Prostate gland (tissue), 2 donors: Measurements from ENCODE around the gene CXCL5.

Source experiments
- POLR2A ChIP-seq: fragments of 450-650 bp; IDR thresholded peaks from one replicate; pipeline ENCODE4 v1.6.1; 2016; ENCODE audit warnings: antibody characterized with exemption, mild to moderate bottlenecking
- POLR2AphosphoS5 ChIP-seq: sonication (generic); formaldehyde crosslinking; IDR thresholded peaks from one replicate; pipeline ENCODE4 v1.6.1; 2017; ENCODE audit warnings: antibody characterized with exemption
- TF ChIP-seq, protein P1 (sequence below), 4 experiments: fragments of 200-600 bp in 2 of 4; fragments of 450-650 bp in 2 of 4; sonication (generic) in 2 of 4; IDR thresholded peaks; 1 replicate in 3 of 4; 2 replicates in 1 of 4; pipeline ENCODE4 v1.5.1; 2016 to 2019; ENCODE audit warnings: antibody characterized with exemption in 4 of 4, mild to moderate bottlenecking in 2 of 4, moderate library complexity in 2 of 4

- TF ChIP-seq, protein P1, sequence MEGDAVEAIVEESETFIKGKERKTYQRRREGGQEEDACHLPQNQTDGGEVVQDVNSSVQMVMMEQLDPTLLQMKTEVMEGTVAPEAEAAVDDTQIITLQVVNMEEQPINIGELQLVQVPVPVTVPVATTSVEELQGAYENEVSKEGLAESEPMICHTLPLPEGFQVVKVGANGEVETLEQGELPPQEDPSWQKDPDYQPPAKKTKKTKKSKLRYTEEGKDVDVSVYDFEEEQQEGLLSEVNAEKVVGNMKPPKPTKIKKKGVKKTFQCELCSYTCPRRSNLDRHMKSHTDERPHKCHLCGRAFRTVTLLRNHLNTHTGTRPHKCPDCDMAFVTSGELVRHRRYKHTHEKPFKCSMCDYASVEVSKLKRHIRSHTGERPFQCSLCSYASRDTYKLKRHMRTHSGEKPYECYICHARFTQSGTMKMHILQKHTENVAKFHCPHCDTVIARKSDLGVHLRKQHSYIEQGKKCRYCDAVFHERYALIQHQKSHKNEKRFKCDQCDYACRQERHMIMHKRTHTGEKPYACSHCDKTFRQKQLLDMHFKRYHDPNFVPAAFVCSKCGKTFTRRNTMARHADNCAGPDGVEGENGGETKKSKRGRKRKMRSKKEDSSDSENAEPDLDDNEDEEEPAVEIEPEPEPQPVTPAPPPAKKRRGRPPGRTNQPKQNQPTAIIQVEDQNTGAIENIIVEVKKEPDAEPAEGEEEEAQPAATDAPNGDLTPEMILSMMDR (IDR thresholded peaks at IDR 0.05) = no peak
- TF ChIP-seq POLR2A = no peak
- no peak for TF ChIP-seq POLR2AphosphoS5
Observed at GRCh38 chr4:74023709-74024108, 25.2 kb upstream of the CXCL5 start.
